ENCODE measurements around the gene CARS2. TPM values are rescaled to one million over a fixed set of nuclear protein-coding genes. Genes with fewer than 3 reads are reported as not detected.

CARS2 gene
- total and polyA plus RNA-seq, 2 of the 8 experiments (the other 6 are each of a cell fraction or from before 2014, with no cell fraction given) = 47.7 to 55.9 TPM

- Histone ChIP-seq H4K8ac (ENCODE audit: extremely low read depth, insufficient read depth, low read length) (no peak overlapping the region), H2AFZ (ENCODE audit: low read length) (no peak overlapping the region), H4K5ac (ENCODE audit: insufficient read length, low read depth, low read length) (no peak overlapping the region), H2BK15ac (ENCODE audit: low read length) (no peak overlapping the region), H2BK120ac (replicated peaks; ENCODE audit: low read depth, low read length) (no peak overlapping the region), H3K9ac (replicated peaks in 1 of 4; ENCODE audit: extremely low read depth in 1 of 4, low read depth in 3 of 4, low read length in 3 of 4) (no peak overlapping the region), H3K4ac (replicated peaks; ENCODE audit: insufficient read length, low read depth, low read length) (no peak overlapping the region), H2BK20ac (ENCODE audit: low read length) (no peak overlapping the region), H3K27me3 (replicated peaks in 1 of 4; ENCODE audit: control insufficient read depth in 3 of 4, extremely low read depth in 1 of 4, insufficient read depth in 3 of 4, low read length in 3 of 4) (no peaks in the 10 kb centered on the region), H4K20me1 (replicated peaks in 1 of 2; ENCODE audit: control insufficient read depth in 1 of 2, insufficient read depth in 2 of 2, low read length in 2 of 2) (no peaks in the 10 kb centered on the region), H2AK5ac (ENCODE audit: low read depth, low read length) (no peak overlapping the region), H3K4me3 (ENCODE audit: extremely low read depth in 1 of 4, insufficient read depth in 2 of 4, low read depth in 3 of 4, low read length in 4 of 4) (no peak overlapping the region), H3K27ac (ENCODE audit: low read depth, low read length) (no peak overlapping the region), H3K14ac (ENCODE audit: insufficient read length) (no peak overlapping the region), H3K23me2 (ENCODE audit: low read depth, low read length) (peaks cover 2% of the 10 kb centered on the region; the same call in 1 of the 2 replicates), H3K36me3 (ENCODE audit: control insufficient read depth in 2 of 4, insufficient read depth in 4 of 4, low read length in 3 of 4) (no peaks in the 10 kb centered on the region), H2BK12ac (ENCODE audit: low read depth, low read length) (no peak overlapping the region), H3K4me2 (ENCODE audit: insufficient read depth in 1 of 2, low read depth in 2 of 2, low read length in 2 of 2) (no peak overlapping the region), H3K79me1 (ENCODE audit: low read depth, low read length) (no peaks in the 10 kb centered on the region), H3K18ac (ENCODE audit: extremely low read depth, low read length) (no peak overlapping the region), H3K79me2 (ENCODE audit: control insufficient read depth in 1 of 2, insufficient read depth in 2 of 2, low read length in 2 of 2) (no peaks in the 10 kb centered on the region), H2BK5ac (ENCODE audit: low read depth, low read length) (no peak overlapping the region), H3K23ac (ENCODE audit: insufficient read length) (no peak overlapping the region), H3K4me1 (replicated peaks in 1 of 4; ENCODE audit: control insufficient read depth in 3 of 4, insufficient read depth in 4 of 4, low read length in 3 of 4) (peaks cover 0 to 5% (median 3%) of the 10 kb centered on the region in 4 experiments; a peak in 4 of 7 replicates), H3K56ac (replicated peaks; ENCODE audit: insufficient read length, low read depth, low read length) (no peak overlapping the region), H3K9me3 (ENCODE audit: insufficient read depth in 2 of 2, low read depth in 1 of 2, low read length in 1 of 2) (peaks cover 0 to 2% of the 10 kb centered on the region in 2 experiments; a peak in 1 of 4 replicates), H4K91ac (replicated peaks; ENCODE audit: insufficient read length, low read length) (no peak overlapping the region)
- 97% methylated on average over 3 of the region's 3 CpGs; no CpG with 5 or more reads in 1 of the 2 experiments for WGBS, 2 experiments (ENCODE audit: extremely low coverage in 1 of 2, insufficient coverage in 1 of 2, insufficient read length in 1 of 2, insufficient replicate concordance in 2 of 2, low coverage in 1 of 2, low lambda C conversion rate in 2 of 2, missing lambda C conversion rate in 1 of 2)
- ChIA-PET CTCF (ENCODE audit: partially characterized antibody) (interaction anchor here (0.8 to 1.3 kb wide), 3 partner anchors 10 to 409 kb away, joined by 3 read pairs; no protein-coding TSS in a partner anchor), POLR2A (ENCODE audit: partially characterized antibody) (no interaction called here)
- no peak for FAIRE-seq
- no peak for DNase-seq (ENCODE audit: low read depth in 1 of 2, low spot score in 2 of 2)
- TF ChIP-seq NANOG (IDR thresholded peaks at IDR 0.05; ENCODE audit: insufficient read depth, low read depth, low read length, poor library complexity, severe bottlenecking) (no peak), ATF3 (IDR thresholded peaks at IDR 0.05; ENCODE audit: insufficient read depth, low read depth, low read length) (no peak), CBX5 (IDR thresholded peaks at IDR 0.05; ENCODE audit: low read depth, low read length) (no peak), SUZ12 (IDR thresholded peaks at IDR 0.05; ENCODE audit: low read length) (no peak), RNF2 (IDR thresholded peaks at IDR 0.05; ENCODE audit: borderline replicate concordance, low read depth, low read length, missing control alignments, poor library complexity, severe bottlenecking) (no peak), EGR1 (IDR thresholded peaks at IDR 0.05; ENCODE audit: borderline replicate concordance, low read depth, low read length) (no peak), JUND (IDR thresholded peaks at IDR 0.05; ENCODE audit: low read length) (no peak), KDM4A (IDR thresholded peaks at IDR 0.05; ENCODE audit: low read depth, low read length, severe bottlenecking) (no peak), SP1 (IDR thresholded peaks at IDR 0.05; ENCODE audit: low read depth, low read length) (no peak), SRF (IDR thresholded peaks at IDR 0.05; ENCODE audit: low read depth, low read length) (no peak), POLR2AphosphoS5 (IDR thresholded peaks at IDR 0.05; ENCODE audit: low read depth, low read length) (no peak), TAF1 (IDR thresholded peaks at IDR 0.05; ENCODE audit: low read depth, low read length) (no peak), SP4 (IDR thresholded peaks at IDR 0.05; ENCODE audit: low read length) (no peak), KDM5A (IDR thresholded peaks at IDR 0.05; ENCODE audit: low read length) (no peak)
Measured at GRCh38 chr13:110607675-110608224, 98.2 kb downstream of the CARS2 start.

Measured in H1 (cell line).